H1 (cell line): ENCODE measurements around the gene MCHR1. TPM values are rescaled to one million over a fixed set of nuclear protein-coding genes. Genes with fewer than 3 reads are reported as not detected.
"Not testable (repeated sequence)": the region's sequence is repeated elsewhere in the genome, so short reads cannot be mapped to it uniquely, and the experiment has no call there.

Experiments
- CTCF ChIA-PET: fragments of 300-600 bp; sonication (Branson Sonifier 250); formaldehyde crosslinking; loops from one replicate; lab custom pipeline; 2021; ENCODE audit not compliant: partially characterized antibody; lab: Charles Lee
- POLR2A ChIA-PET: fragments of 300-600 bp; sonication (Branson Sonifier 250); formaldehyde crosslinking; loops from one replicate; lab custom pipeline; 2021; ENCODE audit warnings: inconsistent platforms; ENCODE audit not compliant: partially characterized antibody; lab: Charles Lee
- DNase-seq, 2 experiments: peaks; one replicate each; pipeline versions ENCODE4 v3.0.0 to v3.0.0-alpha.2; 2010 to 2022; ENCODE audit warnings: low spot score in 2 of 2, low read depth in 1 of 2, mixed read lengths in 1 of 2
- FAIRE-seq: peaks from 2 replicates; lab custom pipeline; 2011; peaks lifted over from hg19 to GRCh38; lab: Jason Lieb, UNC
- H2AFZ ChIP-seq: 2 replicates; pipeline ENCODE4 v1.8.1; 2012; ENCODE audit warnings: low read length, inconsistent platforms
- H2AK5ac ChIP-seq: 2 replicates; pipeline ENCODE4 v1.6.1; 2013; ENCODE audit warnings: low read depth, low read length
- H2BK120ac ChIP-seq: replicated peaks from 2 replicates; pipeline ENCODE3; 2013; ENCODE audit warnings: low read depth, low read length, inconsistent platforms
- H2BK12ac ChIP-seq: 2 replicates; pipeline ENCODE4 v1.6.1; 2013; ENCODE audit warnings: low read depth, low read length
- H2BK15ac ChIP-seq: 2 replicates; pipeline ENCODE4 v1.6.1; 2013; ENCODE audit warnings: low read length
- H2BK20ac ChIP-seq: 2 replicates; pipeline ENCODE4 v1.6.1; 2013; ENCODE audit warnings: low read length
- H2BK5ac ChIP-seq: 2 replicates; pipeline ENCODE4 v1.6.1; 2013; ENCODE audit warnings: low read depth, low read length
- H3K14ac ChIP-seq: 2 replicates; pipeline ENCODE4 v1.6.1; 2013; ENCODE audit warnings: inconsistent platforms; ENCODE audit not compliant: insufficient read length
- H3K18ac ChIP-seq: 2 replicates; pipeline ENCODE4 v1.6.1; 2013; ENCODE audit warnings: low read length; ENCODE audit errors: extremely low read depth
- H3K23ac ChIP-seq: 2 replicates; pipeline ENCODE4 v1.6.1; 2013; ENCODE audit warnings: inconsistent platforms; ENCODE audit not compliant: insufficient read length
- H3K23me2 ChIP-seq: 2 replicates; pipeline ENCODE4 v1.6.1; 2013; ENCODE audit warnings: low read depth, low read length
- H3K27ac ChIP-seq: 2 replicates; pipeline ENCODE4 v1.6.1; 2011; ENCODE audit warnings: low read depth, low read length, inconsistent platforms
- H3K27me3 ChIP-seq, 4 experiments: replicated peaks in 1 of 4; 1 replicate in 1 of 4; 2 replicates in 3 of 4; pipeline versions ENCODE4 v1.6.1 to v1.8.1; 2011 to 2013; ENCODE audit warnings: low read length in 3 of 4, mild to moderate bottlenecking in 3 of 4, inconsistent platforms in 2 of 4, mixed read lengths in 2 of 4, moderate library complexity in 1 of 4; ENCODE audit not compliant: control insufficient read depth in 3 of 4, insufficient read depth in 3 of 4; ENCODE audit errors: extremely low read depth in 1 of 4
- H3K36me3 ChIP-seq, 4 experiments: 2 replicates each; pipeline versions ENCODE4 v1.6.1 to v1.8.1; 2011 to 2013; ENCODE audit warnings: mild to moderate bottlenecking in 4 of 4, low read length in 3 of 4, moderate library complexity in 2 of 4, control low read depth in 1 of 4, inconsistent platforms in 1 of 4; ENCODE audit not compliant: insufficient read depth in 4 of 4, control insufficient read depth in 2 of 4
- H3K4ac ChIP-seq: replicated peaks from 2 replicates; pipeline ENCODE3; 2013; ENCODE audit warnings: low read length, low read depth, mixed read lengths, inconsistent platforms; ENCODE audit not compliant: insufficient read length
- H3K4me1 ChIP-seq, 4 experiments: replicated peaks in 1 of 4; 1 replicate in 1 of 4; 2 replicates in 3 of 4; pipeline versions ENCODE4 v1.6.1 to v1.8.1; 2011 to 2013; ENCODE audit warnings: low read length in 3 of 4, inconsistent platforms in 2 of 4, mixed read lengths in 1 of 4; ENCODE audit not compliant: insufficient read depth in 4 of 4, control insufficient read depth in 3 of 4
- H3K4me2 ChIP-seq, 2 experiments: 2 replicates each; pipeline versions ENCODE4 v1.6.1 to v1.8.1; 2011 to 2013; ENCODE audit warnings: low read depth in 2 of 2, low read length in 2 of 2, control low read depth in 1 of 2, inconsistent platforms in 1 of 2, mild to moderate bottlenecking in 1 of 2; ENCODE audit not compliant: insufficient read depth in 1 of 2
- H3K4me3 ChIP-seq, 4 experiments: fragments of 200-600, 300-600 bp in 1 of 4; sonication (generic), shearing (Covaris generic), sonication (Bioruptor Twin) in 1 of 4; 2 replicates each; pipeline versions ENCODE4 v1.5.1 to v1.8.1; 2011 to 2016; ENCODE audit warnings: low read length in 4 of 4, low read depth in 3 of 4, control low read depth in 2 of 4, inconsistent platforms in 2 of 4, mild to moderate bottlenecking in 2 of 4, mixed read lengths in 1 of 4, moderate library complexity in 1 of 4; ENCODE audit not compliant: insufficient read depth in 2 of 4; ENCODE audit errors: extremely low read depth in 1 of 4
- H3K56ac ChIP-seq: replicated peaks from 2 replicates; pipeline ENCODE3; 2013; ENCODE audit warnings: low read depth, mild to moderate bottlenecking, mixed read lengths, low read length, inconsistent platforms; ENCODE audit not compliant: insufficient read length
- H3K79me1 ChIP-seq: 2 replicates; pipeline ENCODE4 v1.6.1; 2013; ENCODE audit warnings: low read depth, low read length, control low read depth
- H3K79me2 ChIP-seq, 2 experiments: 2 replicates each; pipeline versions ENCODE4 v1.6.1 to v1.8.1; 2012 to 2013; ENCODE audit warnings: low read length in 2 of 2, mild to moderate bottlenecking in 2 of 2, inconsistent platforms in 1 of 2; ENCODE audit not compliant: insufficient read depth in 2 of 2, control insufficient read depth in 1 of 2
- H3K9ac ChIP-seq, 4 experiments: replicated peaks in 1 of 4; 1 replicate in 1 of 4; 2 replicates in 3 of 4; pipeline versions ENCODE4 v1.6.1 to v1.8.1; 2011 to 2013; ENCODE audit warnings: low read depth in 3 of 4, low read length in 3 of 4, control low read depth in 2 of 4, mild to moderate bottlenecking in 2 of 4, moderate library complexity in 2 of 4, inconsistent platforms in 1 of 4; ENCODE audit errors: extremely low read depth in 1 of 4
- H3K9me3 ChIP-seq, 2 experiments: 2 replicates each; pipeline versions ENCODE4 v1.6.1 to v1.8.1; 2012 to 2013; ENCODE audit warnings: mild to moderate bottlenecking in 2 of 2, moderate library complexity in 2 of 2, control low read depth in 1 of 2, inconsistent platforms in 1 of 2, low read depth in 1 of 2, low read length in 1 of 2, mixed read lengths in 1 of 2; ENCODE audit not compliant: insufficient read depth in 2 of 2
- H4K20me1 ChIP-seq, 2 experiments: replicated peaks in 1 of 2; 2 replicates each; pipeline versions ENCODE3 to v1.8.1; 2011 to 2013; ENCODE audit warnings: inconsistent platforms in 2 of 2, low read length in 2 of 2, mild to moderate bottlenecking in 1 of 2; ENCODE audit not compliant: insufficient read depth in 2 of 2, control insufficient read depth in 1 of 2
- H4K5ac ChIP-seq: 2 replicates; pipeline ENCODE4 v1.6.1; 2013; ENCODE audit warnings: low read length, low read depth, mixed read lengths, inconsistent platforms; ENCODE audit not compliant: insufficient read length
- H4K8ac ChIP-seq: 2 replicates; pipeline ENCODE4 v1.8.0; 2013; ENCODE audit warnings: mild to moderate bottlenecking, moderate library complexity, low read length, inconsistent platforms; ENCODE audit not compliant: insufficient read depth; ENCODE audit errors: extremely low read depth
- H4K91ac ChIP-seq: replicated peaks from 2 replicates; pipeline ENCODE3; 2013; ENCODE audit warnings: low read length, mixed read lengths, inconsistent platforms; ENCODE audit not compliant: insufficient read length
- WGBS, 2 experiments: shearing (Covaris generic) in 1 of 2; methylation state at CpG; one replicate each; pipeline versions ENCODE4 v1.1.6 to v1.1.7; 2013 to 2015; ENCODE audit warnings: low lambda C conversion rate in 2 of 2, mixed read lengths in 2 of 2, inconsistent platforms in 1 of 2, low coverage in 1 of 2, missing lambda C conversion rate in 1 of 2; ENCODE audit not compliant: insufficient replicate concordance in 2 of 2, insufficient coverage in 1 of 2, insufficient read length in 1 of 2; ENCODE audit errors: extremely low coverage in 1 of 2, missing lambda C conversion rate in 1 of 2; 5-methylcytosine and 5-hydroxymethylcytosine counted together
- polyA plus RNA-seq, 7 experiments: library from polyadenylated mRNA; depleted of rRNA in 3 of 7; stranded (reverse) in 5 of 7; unstranded in 2 of 7; fragments of >200 nt in 5 of 7; fragments of 200-250 nt in 2 of 7; gene quantifications; 1 replicate in 5 of 7; 2 replicates in 1 of 7; 4 replicates in 1 of 7; pipeline versions ENCODE4 v1.2.1 to v1.2.3, GENCODE V29; 2011 to 2013; ENCODE audit warnings: missing spikeins in 2 of 7, mixed read lengths in 2 of 7
- total RNA-seq: library from RNA; stranded (reverse); fragmentation: NEBNext Ultra II Directional; extraction: Animal tissue kit (Norgen Biotek cat#: 25700); gene quantifications from 2 replicates; pipeline ENCODE4 v1.2.1, GENCODE V29; 2021

Gene MCHR1
- total and polyA plus RNA-seq, 2 of the 8 experiments (the other 6 are each of a cell fraction or from before 2014, with no cell fraction given), result 0.91 to 7.6 TPM

GRCh38 chr22:40676166-40676565 is 3.1 kb upstream of the MCHR1 start:
- not testable (repeated sequence) for H4K20me1 ChIP-seq, H2BK120ac ChIP-seq, H2BK20ac ChIP-seq, H3K23me2 ChIP-seq, H4K5ac ChIP-seq, H3K56ac ChIP-seq, H3K4me3 ChIP-seq, H2BK12ac ChIP-seq, DNase-seq, H3K4ac ChIP-seq, H3K4me2 ChIP-seq, H3K9me3 ChIP-seq, H3K9ac ChIP-seq, H3K79me2 ChIP-seq, H3K36me3 ChIP-seq, H3K27me3 ChIP-seq, H3K23ac ChIP-seq, H2AK5ac ChIP-seq, H4K8ac ChIP-seq, H2BK15ac ChIP-seq, H3K14ac ChIP-seq, H3K79me1 ChIP-seq, H3K18ac ChIP-seq, FAIRE-seq, H3K27ac ChIP-seq, H4K91ac ChIP-seq, H2AFZ ChIP-seq
- POLR2A ChIA-PET, result interaction anchor here (0.6 to 1.6 kb wide), 2 partner anchors 9 to 90 kb away, joined by 3 to 5 read pairs; no protein-coding TSS in a partner anchor
- CTCF ChIA-PET, result interaction anchor here (0.6 to 1.3 kb wide), 5 partner anchors 49 to 239 kb away, joined by 3 to 4 read pairs (median 3); no protein-coding TSS in a partner anchor
- WGBS, 2 experiments, result 93% methylated on average over 4 of the region's 4 CpGs; no CpG with 5 or more reads in 1 of the 2 experiments
- H3K4me1 ChIP-seq, result peaks cover 8 to 23% (median 15%) of the 10 kb centered on the region in 4 experiments
- H2BK5ac ChIP-seq, result peak overlapping the region; percentile 44; the same call in 1 of the 2 replicates
